Breast epithelium (tissue), 4 donors: Measurements from ENCODE around the gene PTPRM. TPM values are rescaled to one million over a fixed set of nuclear protein-coding genes. Genes with fewer than 3 reads are reported as not detected.

Source experiments
- DNase-seq, 2 donors: peaks; one replicate each; pipeline ENCODE4 v3.0.0-alpha.2; 2019; ENCODE audit warnings: low spot score in 2 of 2
- H3K27ac ChIP-seq, 2 donors: fragments of 200-600 bp; sonication (generic) in 1 of 2; one replicate each; pipeline ENCODE4 v1.5.1; 2016 to 2019; ENCODE audit warnings: mild to moderate bottlenecking in 1 of 2
- H3K27me3 ChIP-seq, 2 donors: fragments of 200-600 bp; sonication (generic) in 1 of 2; one replicate each; pipeline versions ENCODE4 v1.5.1 to v1.6.0; 2017 to 2019; ENCODE audit warnings: control low read depth in 1 of 2, mild to moderate bottlenecking in 1 of 2
- H3K36me3 ChIP-seq: fragments of 200-600 bp; one replicate; pipeline ENCODE4 v1.5.1; 2019
- H3K4me1 ChIP-seq, 2 donors: fragments of 200-600 bp; sonication (generic); one replicate each; pipeline ENCODE4 v1.5.1; 2016 to 2019; ENCODE audit warnings: control low read depth in 1 of 2
- H3K4me3 ChIP-seq, 3 donors: fragments of 200-600 bp; sonication (generic); 1 replicate in 2 of 3; 2 replicates in 1 of 3; pipeline ENCODE4 v1.5.1; 2016 to 2019; ENCODE audit warnings: mild to moderate bottlenecking in 3 of 3, moderate library complexity in 2 of 3
- H3K9me3 ChIP-seq, 2 donors: fragments of 200-600 bp; sonication (generic) in 1 of 2; one replicate each; pipeline ENCODE4 v1.5.1; 2016 to 2019; ENCODE audit warnings: control low read depth in 1 of 2
- CTCF ChIP-seq, 3 donors: fragments of 450-650 bp; IDR thresholded peaks; one replicate each; pipeline ENCODE4 v1.5.1; 2016 to 2017; ENCODE audit warnings: antibody characterized with exemption in 3 of 3, mild to moderate bottlenecking in 3 of 3, moderate library complexity in 3 of 3
- POLR2A ChIP-seq: fragments of 450-650 bp; IDR thresholded peaks from one replicate; pipeline ENCODE4 v1.6.1; 2016; ENCODE audit warnings: antibody characterized with exemption, mild to moderate bottlenecking, moderate library complexity
- POLR2AphosphoS5 ChIP-seq, 3 donors: sonication (generic); formaldehyde crosslinking; IDR thresholded peaks; one replicate each; pipeline ENCODE4 v1.6.1; 2017; ENCODE audit warnings: antibody characterized with exemption in 3 of 3
- intact Hi-C: fragments of 100-400 bp; cut with DNase I; formaldehyde crosslinking; loops from one replicate; pipeline ENCODE4 v1.15.1; 2023; ENCODE audit warnings: low total_unique reads
- total RNA-seq, 3 donors: library from RNA; depleted of rRNA; stranded (reverse); fragments of >200 nt; gene quantifications; one replicate each; pipeline ENCODE4 v1.1.0, GENCODE V29; 2016

The PTPRM gene
- total RNA-seq, 3 donors from 2014 or later = 41.7 to 181 (median 140) TPM

- no peaks in the 10 kb centered on the region for H3K4me1 ChIP-seq
- H3K36me3 ChIP-seq = no peaks in the 10 kb centered on the region
- TF ChIP-seq POLR2AphosphoS5 (IDR thresholded peaks at IDR 0.05) (no peak), POLR2A (no peak), CTCF (IDR thresholded peaks at IDR 0.05) (no peak)
- H3K27me3 ChIP-seq = no peaks in the 10 kb centered on the region
- no peak overlapping the region for H3K4me3 ChIP-seq
- DNase-seq = no peak
- no peak overlapping the region for H3K27ac ChIP-seq
- no peaks in the 10 kb centered on the region for H3K9me3 ChIP-seq
- intact Hi-C loops = no loop called here
These were observed 205.8 kb downstream of the PTPRM start for GRCh38 chr18:7772951-7773350.

GRCh38 chr18:7775128-7775527 is 208.0 kb downstream of the PTPRM start:
- Histone ChIP-seq H3K27me3 (no peaks in the 10 kb centered on the region), H3K36me3 (no peaks in the 10 kb centered on the region), H3K4me3 (no peak overlapping the region), H3K4me1 (no peaks in the 10 kb centered on the region), H3K27ac (no peak overlapping the region), H3K9me3 (no peaks in the 10 kb centered on the region)
- TF ChIP-seq POLR2AphosphoS5 (IDR thresholded peaks at IDR 0.05) = no peak
- no peak for TF ChIP-seq CTCF (IDR thresholded peaks at IDR 0.05)
- TF ChIP-seq POLR2A = no peak
- intact Hi-C loops = loop anchor here (5.0 kb wide), 1 partner anchor 113 kb away; no protein-coding TSS in a partner anchor
- DNase-seq = no peak

- intact Hi-C loops = loop anchor here (5.0 kb wide), 1 partner anchor 114 kb away; no protein-coding TSS in a partner anchor
- no peaks in the 10 kb centered on the region for H3K4me1 ChIP-seq
- H3K4me3 ChIP-seq = no peak overlapping the region
- TF ChIP-seq CTCF (IDR thresholded peaks at IDR 0.05) = no peak
- TF ChIP-seq POLR2AphosphoS5 (IDR thresholded peaks at IDR 0.05) = no peak
- TF ChIP-seq POLR2A = no peak
- no peaks in the 10 kb centered on the region for H3K27me3 ChIP-seq
- H3K36me3 ChIP-seq = no peaks in the 10 kb centered on the region
- no peaks in the 10 kb centered on the region for H3K9me3 ChIP-seq
- DNase-seq = no peak
- H3K27ac ChIP-seq = no peak overlapping the region
These were observed 208.7 kb downstream of the PTPRM start for GRCh38 chr18:7775843-7776242.

- no peaks in the 10 kb centered on the region for H3K4me1 ChIP-seq
- no peaks in the 10 kb centered on the region for H3K36me3 ChIP-seq
- H3K27ac ChIP-seq = no peak overlapping the region
- intact Hi-C loops = loop anchor here (5.0 kb wide), 1 partner anchor 116 kb away; no protein-coding TSS in a partner anchor
- no peaks in the 10 kb centered on the region for H3K27me3 ChIP-seq
- TF ChIP-seq POLR2A = no peak
- no peak for TF ChIP-seq CTCF (IDR thresholded peaks at IDR 0.05)
- TF ChIP-seq POLR2AphosphoS5 (IDR thresholded peaks at IDR 0.05) = no peak
- H3K9me3 ChIP-seq = no peaks in the 10 kb centered on the region
- no peak overlapping the region for H3K4me3 ChIP-seq
- no peak for DNase-seq
These were observed 211.1 kb downstream of the PTPRM start for GRCh38 chr18:7778181-7778580.

- intact Hi-C loops = loop anchor here (5.0 kb wide), 1 partner anchor 117 kb away; no protein-coding TSS in a partner anchor
- Histone ChIP-seq H3K9me3 (no peaks in the 10 kb centered on the region), H3K4me3 (no peak overlapping the region), H3K27me3 (no peaks in the 10 kb centered on the region), H3K27ac (no peak overlapping the region), H3K36me3 (no peaks in the 10 kb centered on the region), H3K4me1 (no peaks in the 10 kb centered on the region)
- TF ChIP-seq CTCF (IDR thresholded peaks at IDR 0.05) (no peak), POLR2A (no peak), POLR2AphosphoS5 (IDR thresholded peaks at IDR 0.05) (no peak)
- DNase-seq = no peak
These were observed 212.1 kb downstream of the PTPRM start for GRCh38 chr18:7779211-7779610.
